Cerebellar cortex (tissue), 1 donor: ENCODE results near the gene OCA2.
A peak's percentile ranks its signal among the peaks of the same experiment; 100 is the strongest.
"Not testable (repeated sequence)": the region's sequence is repeated elsewhere in the genome, so short reads cannot be mapped to it uniquely, and the experiment has no call there.

Experiments
- DNase-seq: peaks from one replicate; pipeline ENCODE4 v3.0.0-alpha.2; 2015; ENCODE audit warnings: low spot score

The OCA2 gene

GRCh38 chr15:27714675-27715074 is 384.4 kb downstream of the OCA2 start:
- no peak for DNase-seq

GRCh38 chr15:27713850-27714249 is 385.3 kb downstream of the OCA2 start:
- DNase-seq: not testable (repeated sequence)

GRCh38 chr15:27707257-27707656 is 391.9 kb downstream of the OCA2 start:
- DNase-seq: no peak

- DNase-seq: no peak
These were observed 392.8 kb downstream of the OCA2 start for GRCh38 chr15:27706300-27706699.

GRCh38 chr15:27705056-27705455 is 394.1 kb downstream of the OCA2 start:
- peak; percentile 78 for DNase-seq
